ENCODE measurements around the gene TFAP2C.
"Not testable (repeated sequence)": the region's sequence is repeated elsewhere in the genome, so short reads cannot be mapped to it uniquely, and the experiment has no call there.

TFAP2C gene

DNA sequence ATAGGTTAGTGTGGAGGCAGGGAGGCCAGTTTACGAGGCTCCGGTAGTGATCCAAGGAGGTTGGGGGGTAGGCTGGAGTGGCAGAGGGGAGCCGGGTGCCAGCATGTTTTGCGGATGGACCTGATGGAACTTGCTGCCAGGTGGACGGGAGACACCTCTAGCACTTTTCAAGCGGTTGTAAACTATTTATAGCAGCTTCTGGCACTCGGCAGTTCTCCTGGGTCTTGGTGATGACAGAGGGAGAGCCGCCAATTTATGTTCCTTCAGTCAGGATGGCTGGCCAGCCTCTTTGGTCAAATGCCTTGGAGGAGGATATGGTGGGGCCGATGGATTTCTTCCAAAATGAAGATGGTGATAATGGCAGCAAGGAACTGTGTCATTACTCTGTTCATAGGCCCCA is 28.8 kb downstream of the TFAP2C start:
- no peak for DNase-seq

GRCh38 chr20:56658341-56658947 is 29.3 kb downstream of the TFAP2C start:
- not testable (repeated sequence) for DNase-seq

DNA sequence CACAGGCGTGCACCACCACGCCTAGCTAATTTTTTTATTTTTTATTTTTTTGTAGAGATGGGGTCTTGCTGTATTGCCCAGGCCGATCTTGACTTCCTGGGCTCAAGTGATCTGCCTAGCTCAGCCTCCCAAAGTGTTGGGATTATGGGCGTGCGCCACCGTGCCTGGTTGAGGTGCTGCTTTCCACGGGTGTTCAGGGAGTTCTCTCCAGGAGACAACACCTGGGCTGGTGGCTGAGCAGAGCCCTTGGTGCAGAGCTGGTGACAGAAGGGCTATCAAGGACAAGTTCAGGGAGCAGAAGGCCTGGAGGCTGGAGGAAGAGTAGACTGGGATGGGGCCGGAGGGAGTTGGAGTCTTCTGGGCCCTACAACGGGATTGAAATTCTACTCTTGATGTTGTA is 34.6 kb downstream of the TFAP2C start:
- no peak for DNase-seq

DNA sequence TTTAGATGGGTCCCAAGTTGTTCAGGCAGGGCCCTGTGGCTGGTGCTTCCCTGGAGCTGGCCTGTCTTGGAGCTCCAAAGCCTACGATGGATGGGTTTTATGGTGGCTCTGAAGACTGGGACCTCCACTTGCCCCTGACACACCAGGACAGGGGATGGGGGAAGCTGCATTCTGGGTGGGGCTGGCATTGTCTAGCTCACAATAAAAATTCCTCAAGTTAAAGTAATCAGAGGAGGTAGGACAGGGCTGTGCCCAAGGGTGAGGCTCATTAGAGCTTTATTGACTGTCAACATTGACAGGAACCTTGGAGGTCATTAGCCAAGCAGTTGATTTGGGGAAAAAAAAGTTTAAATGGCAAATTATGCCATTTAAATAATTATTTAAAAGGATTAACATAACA is 35.7 kb downstream of the TFAP2C start:
- DNase-seq = no peak

- DNase-seq = no peak
Measured at GRCh38 chr20:56665806-56666205, 36.7 kb downstream of the TFAP2C start.

GRCh38 chr20:56673450-56673849 is 44.3 kb downstream of the TFAP2C start:
- DNase-seq = no peak

DNA sequence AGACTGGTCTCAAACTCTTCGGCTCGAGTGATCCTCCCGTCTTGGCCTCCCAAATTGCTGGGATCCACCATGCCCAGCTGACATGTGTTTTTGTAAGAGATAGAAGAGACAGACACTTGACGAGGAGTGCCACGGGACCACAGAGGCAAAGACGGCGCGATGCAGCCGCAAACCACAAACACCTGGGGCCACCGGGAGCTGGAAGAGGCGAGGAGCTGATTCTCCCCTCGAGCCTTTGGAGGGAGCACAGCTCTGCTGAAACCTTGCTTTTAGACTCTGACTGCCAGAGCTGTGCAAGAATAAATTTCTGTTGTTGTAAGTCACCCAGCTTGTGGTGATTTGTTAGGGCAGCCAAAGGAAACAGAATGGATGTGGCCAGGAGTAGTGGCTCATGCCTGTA is 46.9 kb downstream of the TFAP2C start:
- no peak for DNase-seq

DNA sequence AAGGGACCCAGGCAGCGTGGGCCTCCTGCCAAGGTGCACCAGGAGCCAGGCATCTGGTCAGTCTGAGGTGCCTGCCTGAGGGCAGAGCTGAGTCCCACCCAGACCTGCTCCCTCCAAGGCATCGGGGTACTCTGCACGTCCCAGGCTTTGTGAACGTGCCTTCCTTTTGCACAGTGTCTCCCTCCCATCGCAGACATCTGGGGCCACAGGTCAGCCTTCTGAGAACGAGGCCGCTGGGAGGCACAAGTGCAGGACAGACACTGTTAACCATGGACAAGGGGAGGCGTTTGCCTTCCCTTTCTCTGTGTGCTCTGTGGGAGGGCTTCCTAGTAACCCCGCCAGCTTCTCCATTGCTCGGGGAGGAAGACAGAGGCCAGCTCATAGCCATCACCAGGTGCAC is 47.6 kb downstream of the TFAP2C start:
- no peak for DNase-seq

- DNase-seq = no peak
Measured at GRCh38 chr20:56683077-56683865, 54.2 kb downstream of the TFAP2C start.

DNA sequence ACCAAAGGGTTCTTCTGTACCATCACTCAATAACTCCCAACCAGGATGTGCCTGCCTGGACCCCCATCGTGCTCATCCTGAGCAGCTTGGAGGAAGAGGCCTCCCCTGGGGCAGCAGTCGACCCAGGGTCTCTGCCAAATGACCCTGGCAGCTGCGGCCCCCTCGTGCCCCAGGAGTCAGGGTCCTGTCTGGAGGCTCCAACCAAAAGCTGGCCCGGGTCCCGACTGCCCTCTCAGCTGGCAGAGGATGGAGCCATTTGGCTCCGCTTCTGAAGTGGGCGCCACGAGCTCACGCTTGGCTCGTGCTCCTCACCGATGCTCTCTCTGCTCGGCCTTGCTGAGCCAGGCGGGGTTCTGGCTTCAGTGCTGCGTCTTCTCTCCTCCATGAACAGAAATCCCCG is 56.8 kb downstream of the TFAP2C start:
- no peak for DNase-seq

DNA sequence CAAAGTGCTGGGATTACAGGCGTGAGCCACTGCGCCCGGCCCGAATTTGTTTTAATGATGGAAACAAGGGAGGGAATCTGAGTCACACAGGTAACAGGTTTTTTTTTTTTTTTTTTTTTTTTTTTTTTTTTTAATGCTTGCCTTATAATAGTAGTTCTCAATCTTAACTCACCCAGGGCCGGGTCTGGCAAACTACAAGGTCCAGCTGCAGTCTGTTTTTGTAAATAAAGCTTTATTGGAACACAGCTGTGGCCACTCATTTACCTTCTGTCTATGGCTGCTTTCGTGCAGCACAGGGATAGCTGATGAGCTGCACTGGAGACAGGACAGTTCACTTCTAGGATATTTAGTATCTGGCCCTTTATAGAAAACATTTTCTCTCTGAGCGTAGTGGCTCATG is 58.0 kb downstream of the TFAP2C start:
- DNase-seq = no peak

DNA sequence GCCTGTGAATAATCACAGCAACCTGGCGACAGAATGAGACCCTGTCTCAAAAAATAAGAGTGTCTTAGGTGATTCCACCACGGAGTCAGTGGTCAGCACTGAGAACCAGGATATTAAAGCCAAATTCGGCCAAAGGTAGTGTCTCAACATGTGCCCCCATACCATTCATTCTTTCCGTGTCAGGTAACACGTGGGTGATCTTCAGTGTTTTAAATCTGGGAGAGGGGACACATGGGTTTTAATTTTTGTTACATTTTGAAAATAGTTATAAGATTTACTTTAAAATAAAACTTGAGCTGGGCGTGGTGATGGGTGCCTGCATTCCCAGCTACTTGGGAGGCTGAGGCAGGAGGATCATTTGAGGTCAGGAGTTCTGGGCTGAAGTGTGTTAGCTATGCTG is 59.0 kb downstream of the TFAP2C start:
- no peak for DNase-seq

Data from NCI-H1105 treated with DMSO at 0.1 percent for 48 hours (cell line).